ENCODE results near the gene RGMA.

RGMA gene

GRCh38 chr15:93087825-93088199 lies 1.2 kb downstream of the RGMA start:
- H3K4me3 ChIP-seq (ENCODE audit: control insufficient read depth, low read depth, low read length) = no peak overlapping the region

GRCh38 chr15:93086791-93087190 lies 2.2 kb downstream of the RGMA start:
- no peak for DNase-seq (ENCODE audit: low read depth)
- TF ChIP-seq CTCF (IDR thresholded peaks at IDR 0.05; ENCODE audit: control insufficient read depth, insufficient read depth, low read depth, low read length, missing control alignments) = no peak
- no peak overlapping the region for H3K4me3 ChIP-seq (ENCODE audit: control insufficient read depth, low read depth, low read length)

More at GRCh38 chr15:93087825-93088199, 1.2 kb downstream of the RGMA start:
- DNase-seq (ENCODE audit: low read depth) = no peak
- TF ChIP-seq CTCF (IDR thresholded peaks at IDR 0.05; ENCODE audit: control insufficient read depth, insufficient read depth, low read depth, low read length, missing control alignments) = peak; percentile 82

GRCh38 chr15:93085692-93086091 lies 3.3 kb downstream of the RGMA start:
- H3K4me3 ChIP-seq (ENCODE audit: control insufficient read depth, low read depth, low read length) = no peak overlapping the region
- TF ChIP-seq CTCF (IDR thresholded peaks at IDR 0.05; ENCODE audit: control insufficient read depth, insufficient read depth, low read depth, low read length, missing control alignments) = no peak
- no peak for DNase-seq (ENCODE audit: low read depth)

- DNase-seq (ENCODE audit: low read depth) = no peak
- TF ChIP-seq CTCF (IDR thresholded peaks at IDR 0.05; ENCODE audit: control insufficient read depth, insufficient read depth, low read depth, low read length, missing control alignments) = no peak
- no peak overlapping the region for H3K4me3 ChIP-seq (ENCODE audit: control insufficient read depth, low read depth, low read length)
These were observed 6.2 kb downstream of the RGMA start for GRCh38 chr15:93082861-93083260.

GRCh38 chr15:93081399-93081798 lies 7.6 kb downstream of the RGMA start:
- TF ChIP-seq CTCF (IDR thresholded peaks at IDR 0.05; ENCODE audit: control insufficient read depth, insufficient read depth, low read depth, low read length, missing control alignments) = no peak
- H3K4me3 ChIP-seq (ENCODE audit: control insufficient read depth, low read depth, low read length) = no peak overlapping the region
- DNase-seq (ENCODE audit: low read depth) = no peak

- DNase-seq (ENCODE audit: low read depth) = no peak
- no peak overlapping the region for H3K4me3 ChIP-seq (ENCODE audit: control insufficient read depth, low read depth, low read length)
These were observed 8.6 kb downstream of the RGMA start for GRCh38 chr15:93080451-93080850.

More at GRCh38 chr15:93080451-93080850, 8.6 kb downstream of the RGMA start:
- no peak for TF ChIP-seq CTCF (IDR thresholded peaks at IDR 0.05; ENCODE audit: control insufficient read depth, insufficient read depth, low read depth, low read length, missing control alignments)

Data from AG09309 (cell line).